Astrocyte (in vitro differentiated cells and primary cell): ENCODE data around the gene MAPK8IP3. TPM values are rescaled to one million over a fixed set of nuclear protein-coding genes. Genes with fewer than 3 reads are reported as not detected.

Experiments used
- DNase-seq: peaks from one replicate; pipeline ENCODE4 v3.0.0-alpha.2; 2010; ENCODE audit warnings: low read depth
- FAIRE-seq: peaks from 2 replicates; lab custom pipeline; 2011; peaks lifted over from hg19 to GRCh38; lab: Jason Lieb, UNC
- H2AFZ ChIP-seq: 2 replicates; pipeline ENCODE4 v1.6.0; 2012; ENCODE audit warnings: low read depth, low read length, inconsistent platforms
- H3K27ac ChIP-seq: 2 replicates; pipeline ENCODE4 v1.5.1; 2011; ENCODE audit warnings: low read depth, low read length, inconsistent platforms
- H3K27me3 ChIP-seq: 2 replicates; pipeline ENCODE4 v1.6.0; 2011; ENCODE audit warnings: low read length, inconsistent platforms; ENCODE audit not compliant: insufficient read depth
- H3K36me3 ChIP-seq: 2 replicates; pipeline ENCODE4 v1.5.1; 2011; ENCODE audit warnings: low read length, inconsistent platforms; ENCODE audit not compliant: insufficient read depth
- H3K4me1 ChIP-seq: 2 replicates; pipeline ENCODE4 v1.5.1; 2011; ENCODE audit warnings: low read length, inconsistent platforms; ENCODE audit not compliant: insufficient read depth
- H3K4me2 ChIP-seq: 2 replicates; pipeline ENCODE4 v1.6.0; 2012; ENCODE audit warnings: low read length, inconsistent platforms
- H3K4me3 ChIP-seq: 2 replicates; pipeline ENCODE4 v1.5.1; 2011; ENCODE audit warnings: low read depth, mild to moderate bottlenecking, low read length, inconsistent platforms; ENCODE audit not compliant: insufficient read depth
- H3K79me2 ChIP-seq: 2 replicates; pipeline ENCODE4 v1.6.0; 2012; ENCODE audit warnings: mild to moderate bottlenecking, low read length, inconsistent platforms; ENCODE audit not compliant: insufficient read depth
- H3K9ac ChIP-seq: 2 replicates; pipeline ENCODE4 v1.6.0; 2012; ENCODE audit warnings: mild to moderate bottlenecking, low read length, inconsistent platforms
- H3K9me3 ChIP-seq: 2 replicates; pipeline ENCODE4 v1.5.1; 2012; ENCODE audit warnings: low read depth, mild to moderate bottlenecking, low read length, inconsistent platforms; ENCODE audit not compliant: insufficient read depth
- H4K20me1 ChIP-seq: 2 replicates; pipeline ENCODE4 v1.6.0; 2012; ENCODE audit warnings: low read length, inconsistent platforms; ENCODE audit not compliant: insufficient read depth
- H3K27ac Mint-ChIP-seq: one replicate; pipeline ENCODE4 v1.8.0; 2021; ENCODE audit warnings: mild to moderate bottlenecking, mixed read lengths; ENCODE audit not compliant: unreplicated experiment
- H3K27me3 Mint-ChIP-seq: one replicate; pipeline ENCODE4 v1.8.0; 2021; ENCODE audit warnings: low read depth, mixed read lengths; ENCODE audit not compliant: unreplicated experiment
- H3K36me3 Mint-ChIP-seq: one replicate; pipeline ENCODE4 v1.8.0; 2021; ENCODE audit warnings: low read depth, mixed read lengths; ENCODE audit not compliant: unreplicated experiment
- H3K4me1 Mint-ChIP-seq: one replicate; pipeline ENCODE4 v1.8.0; 2021; ENCODE audit warnings: low read depth, mixed read lengths; ENCODE audit not compliant: unreplicated experiment
- H3K4me3 Mint-ChIP-seq: one replicate; pipeline ENCODE4 v1.8.0; 2021; ENCODE audit warnings: mild to moderate bottlenecking, moderate library complexity, mixed read lengths; ENCODE audit not compliant: unreplicated experiment
- H3K9me3 Mint-ChIP-seq: one replicate; pipeline ENCODE4 v1.8.0; 2021; ENCODE audit warnings: mild to moderate bottlenecking, mixed read lengths; ENCODE audit not compliant: unreplicated experiment
- CTCF ChIP-seq: IDR thresholded peaks from 2 replicates; pipeline ENCODE4 v1.5.1; 2011; ENCODE audit warnings: low read depth, mild to moderate bottlenecking, inconsistent platforms, low read length, moderate library complexity; ENCODE audit not compliant: insufficient read depth
- EZH2 ChIP-seq: IDR thresholded peaks from 2 replicates; pipeline ENCODE4 v1.6.1; 2012; ENCODE audit warnings: mild to moderate bottlenecking, low read length, inconsistent platforms; ENCODE audit not compliant: insufficient read depth
- total RNA-seq: library from RNA; stranded (reverse); gene quantifications from 2 replicates; pipeline ENCODE4 v1.2.1, GENCODE V29; 2021

The MAPK8IP3 gene
- total RNA-seq, 1 donor from 2014 or later, result 92.4 TPM

GRCh38 chr16:1791256-1791942 lies 85.4 kb downstream of the MAPK8IP3 start:
- Histone ChIP-seq H3K9ac (no peak overlapping the region), H3K4me3 (no peak overlapping the region), H3K27me3 (no peaks in the 10 kb centered on the region), H3K4me2 (no peak overlapping the region), H3K79me2 (peaks cover 19% of the 10 kb centered on the region), H3K4me1 (no peaks in the 10 kb centered on the region), H4K20me1 (peaks cover 13% of the 10 kb centered on the region), H3K36me3 (no peaks in the 10 kb centered on the region), H3K9me3 (no peaks in the 10 kb centered on the region), H3K27ac (no peak overlapping the region), H2AFZ (no peak overlapping the region)
- Mint-ChIP-seq H3K27me3 (no peaks in the 10 kb centered on the region), H3K27ac (no peak overlapping the region), H3K9me3 (no peaks in the 10 kb centered on the region), H3K4me1 (no peaks in the 10 kb centered on the region), H3K36me3 (peaks cover 3% of the 10 kb centered on the region), H3K4me3 (no peak overlapping the region)
- FAIRE-seq (no peak), DNase-seq (no peak)
- no peak for TF ChIP-seq EZH2
- no peak for TF ChIP-seq CTCF

DNA sequence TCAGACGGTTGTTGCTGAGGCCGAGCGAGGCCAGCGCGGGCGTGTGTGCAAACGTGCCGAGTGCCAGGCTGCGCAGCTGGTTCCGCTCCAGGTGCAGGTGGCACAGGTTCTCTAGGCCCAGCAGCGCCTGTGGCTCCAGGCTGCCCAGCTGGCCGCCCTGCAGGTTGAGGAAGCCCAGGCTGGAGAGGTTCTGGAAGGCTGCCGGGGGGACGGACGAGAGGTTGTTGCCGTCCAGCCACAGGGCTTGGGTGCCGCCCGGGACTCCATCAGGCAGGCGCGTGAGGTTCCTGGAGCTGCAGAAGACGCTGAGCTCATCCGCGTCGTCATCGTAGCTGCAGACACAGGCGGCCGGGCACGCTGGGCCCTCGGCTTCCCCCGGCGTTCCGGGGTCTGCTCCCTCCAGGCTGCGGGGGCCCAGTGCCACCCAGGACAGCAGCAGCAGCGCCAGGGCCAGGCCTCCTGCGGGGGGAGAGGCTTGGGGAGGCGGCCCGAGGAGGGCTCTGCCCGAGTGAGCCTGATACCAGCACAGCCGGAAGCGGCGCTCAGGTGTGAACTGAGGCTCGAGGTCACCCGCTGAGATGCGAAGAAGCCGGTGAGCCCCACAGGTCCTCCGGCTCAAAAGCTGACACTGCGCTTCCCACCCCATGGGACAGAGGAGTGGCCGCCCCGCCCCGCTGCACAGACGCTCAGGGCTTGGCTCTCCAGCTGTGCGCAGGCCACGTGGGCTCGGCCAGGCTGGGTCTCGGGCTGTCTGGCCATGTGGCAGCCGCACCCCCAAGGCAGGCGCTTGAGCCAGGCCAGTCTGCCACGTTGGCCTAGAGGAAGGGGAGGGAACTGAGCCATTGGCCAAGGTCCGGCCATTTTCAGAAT lies 86.2 kb downstream of the MAPK8IP3 start:
- no peaks in the 10 kb centered on the region for H3K4me1 ChIP-seq
- no peaks in the 10 kb centered on the region for H3K9me3 ChIP-seq
- no peak overlapping the region for H2AFZ ChIP-seq
- Mint-ChIP-seq H3K4me1 (no peaks in the 10 kb centered on the region), H3K27ac (no peak overlapping the region), H3K27me3 (no peaks in the 10 kb centered on the region), H3K4me3 (no peak overlapping the region), H3K9me3 (peaks cover 2% of the 10 kb centered on the region), H3K36me3 (peaks cover 5% of the 10 kb centered on the region)
- FAIRE-seq (no peak), DNase-seq (no peak)
- no peaks in the 10 kb centered on the region for H3K27me3 ChIP-seq
- no peak overlapping the region for H3K4me2 ChIP-seq
- H3K9ac ChIP-seq, result no peak overlapping the region
- peaks cover 6% of the 10 kb centered on the region for H4K20me1 ChIP-seq
- H3K79me2 ChIP-seq, result peaks cover 11% of the 10 kb centered on the region
- H3K36me3 ChIP-seq, result no peaks in the 10 kb centered on the region
- no peak overlapping the region for H3K4me3 ChIP-seq
- no peak overlapping the region for H3K27ac ChIP-seq
- TF ChIP-seq EZH2 (no peak), CTCF (no peak)
